Endometrial microvascular endothelial cells (primary cell): ENCODE results near the gene BRD2. TPM values are rescaled to one million over a fixed set of nuclear protein-coding genes. Genes with fewer than 3 reads are reported as not detected.
"Not testable (repeated sequence)": the region's sequence is repeated elsewhere in the genome, so short reads cannot be mapped to it uniquely, and the experiment has no call there.

ENCODE experiments used
- in situ Hi-C: cut with HindIII; loops from 2 replicates; pipeline ENCODE4 v1.10.0; 2017; ENCODE audit warnings: low sequenced_read_pairs, low pct_unique_long_range_greater_than_20kb; ENCODE audit errors: inconsistent ontology term
- total RNA-seq: library from RNA; depleted of rRNA; stranded (reverse); fragments of >200 nt; gene quantifications from one replicate; pipeline ENCODE4 v1.2.3, GENCODE V29; 2015; ENCODE audit errors: inconsistent ontology term

BRD2 gene
- total RNA-seq = 105 TPM

DNA sequence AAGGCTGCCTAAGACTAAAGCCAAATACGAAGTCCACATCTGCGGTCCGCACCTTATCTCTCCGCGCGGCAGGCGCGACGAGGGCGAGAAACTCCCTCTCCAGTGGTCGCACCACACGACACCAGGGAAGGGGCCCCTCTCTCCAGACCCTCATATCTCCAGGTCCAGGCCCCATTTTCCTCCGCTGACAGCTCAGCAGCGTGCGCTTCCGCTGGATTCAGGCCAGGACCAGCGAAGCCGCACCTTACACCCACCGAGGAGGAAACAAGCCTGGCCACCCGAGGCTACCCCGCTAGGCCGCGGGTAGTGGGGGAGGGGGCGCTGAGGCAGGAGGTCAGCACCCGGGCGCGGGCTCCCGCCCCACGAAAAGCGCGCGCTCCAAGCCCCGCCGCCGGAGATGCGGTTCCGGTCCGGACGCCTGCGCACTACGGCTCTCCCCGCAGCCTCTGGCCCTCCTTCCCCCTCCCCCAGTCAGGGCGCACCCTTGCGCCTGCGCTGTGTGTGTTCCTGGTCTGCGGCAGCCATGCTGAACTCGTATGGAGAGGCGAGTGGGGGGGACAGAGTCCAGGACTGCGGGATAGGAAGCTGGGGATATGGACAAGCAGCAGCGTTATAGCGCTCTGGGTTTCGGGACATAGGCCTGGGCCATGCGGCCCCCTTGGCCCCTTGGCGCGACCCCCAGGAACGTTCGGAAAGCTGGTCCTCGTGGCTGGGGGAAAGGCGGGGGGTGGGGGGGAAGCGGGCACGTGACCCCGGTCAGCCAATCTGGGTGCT, at the start of gene BRD2:
Gene BRD2 (plus strand): TSS at position 502 of the 774 bp plus-strand sequence. CDS start 4,305 bp downstream, outside the sequence.
- in situ Hi-C loops = no loop called here

DNA sequence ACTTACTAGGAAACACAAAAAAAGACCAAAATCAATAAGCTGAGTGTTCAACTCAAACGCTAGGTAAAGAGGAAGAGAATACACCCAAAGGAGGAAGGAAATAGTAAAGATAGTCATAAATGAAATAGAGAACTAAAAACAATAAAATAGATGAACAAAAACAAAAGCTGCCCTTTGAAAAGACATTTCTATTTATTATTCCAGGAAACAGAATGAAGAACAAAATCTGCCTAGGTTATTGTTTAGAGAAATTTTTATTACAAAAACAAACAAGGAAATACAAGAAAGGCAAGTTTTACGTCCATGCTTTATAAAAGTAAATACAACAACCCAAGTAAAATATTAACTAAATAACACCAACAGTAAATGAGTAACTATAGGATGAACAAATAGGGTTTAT, 47.7 kb upstream of the BRD2 start:
- in situ Hi-C loops = no loop called here

DNA sequence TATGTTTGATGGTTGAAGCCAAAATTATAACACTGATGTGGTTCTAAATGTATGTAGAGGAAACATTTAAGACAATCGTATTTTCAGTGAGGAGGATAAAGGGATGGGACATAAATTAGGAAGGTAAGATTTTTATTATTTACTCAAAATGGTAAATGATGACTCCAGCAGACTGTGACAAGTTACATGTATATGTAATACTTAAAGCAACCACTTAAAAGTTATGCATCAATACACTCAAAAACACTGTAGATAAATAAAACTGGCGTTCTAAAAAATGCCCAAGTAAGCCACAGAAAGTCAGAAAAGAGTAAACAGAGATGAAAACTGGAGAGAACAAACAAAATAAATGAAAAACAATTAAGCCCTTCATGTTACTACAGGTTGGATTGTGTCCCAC, 46.3 kb upstream of the BRD2 start:
- in situ Hi-C loops = no loop called here

DNA sequence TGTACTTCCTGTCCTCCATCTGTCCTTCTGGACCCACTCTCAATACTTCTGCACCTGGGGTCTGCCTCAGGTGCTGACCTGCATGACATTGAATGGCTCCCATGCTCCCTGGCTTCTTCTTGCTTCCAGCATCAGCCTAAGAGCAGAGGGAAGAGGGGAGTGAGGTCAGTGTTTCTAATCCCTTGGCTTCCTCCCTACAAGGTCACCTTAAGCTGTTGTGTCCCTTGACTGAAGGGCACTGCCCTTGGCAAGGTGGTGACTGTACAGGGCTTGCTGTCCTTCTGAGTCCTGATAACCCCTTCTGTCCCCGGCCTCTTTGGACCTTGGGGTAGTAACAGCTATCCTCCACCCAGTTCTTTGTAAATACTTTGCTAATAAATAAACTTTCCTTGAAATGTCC, 37.2 kb upstream of the BRD2 start:
- in situ Hi-C loops = no loop called here

DNA sequence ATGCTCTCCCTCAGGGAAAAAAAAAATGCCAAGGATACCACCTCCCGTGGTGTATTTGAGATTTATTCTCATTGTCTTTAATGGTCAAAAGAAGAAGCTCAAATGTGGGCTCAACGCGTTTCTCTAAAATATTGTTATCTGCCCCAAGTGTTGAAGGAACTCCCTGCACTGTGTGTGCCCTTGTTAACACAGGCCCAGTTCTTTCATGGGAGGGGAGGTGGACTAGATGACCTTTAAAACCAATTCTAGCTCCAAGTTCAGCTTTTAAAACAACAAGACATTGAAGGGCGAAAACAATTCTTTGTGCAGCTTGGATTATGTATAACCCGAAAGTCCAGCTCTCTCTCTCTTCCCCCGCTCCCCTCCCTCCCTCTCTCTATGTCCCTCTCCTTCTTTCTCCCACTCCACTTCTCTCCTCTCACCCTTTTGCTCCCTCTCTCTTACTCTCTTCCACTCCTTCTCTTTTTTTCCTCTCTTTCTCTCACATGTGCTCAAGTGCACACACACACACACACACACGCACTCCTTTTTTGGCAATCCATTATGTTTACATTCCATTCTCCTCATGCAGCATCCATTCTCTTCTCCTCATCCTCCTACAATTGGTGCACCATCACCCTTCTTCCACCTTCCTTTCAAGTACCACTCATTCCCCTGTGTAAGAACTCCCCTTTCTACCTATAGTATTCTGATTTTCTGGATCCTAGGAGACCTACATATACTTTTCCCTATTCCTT, 36.1 kb upstream of the BRD2 start:
- in situ Hi-C loops = no loop called here

DNA sequence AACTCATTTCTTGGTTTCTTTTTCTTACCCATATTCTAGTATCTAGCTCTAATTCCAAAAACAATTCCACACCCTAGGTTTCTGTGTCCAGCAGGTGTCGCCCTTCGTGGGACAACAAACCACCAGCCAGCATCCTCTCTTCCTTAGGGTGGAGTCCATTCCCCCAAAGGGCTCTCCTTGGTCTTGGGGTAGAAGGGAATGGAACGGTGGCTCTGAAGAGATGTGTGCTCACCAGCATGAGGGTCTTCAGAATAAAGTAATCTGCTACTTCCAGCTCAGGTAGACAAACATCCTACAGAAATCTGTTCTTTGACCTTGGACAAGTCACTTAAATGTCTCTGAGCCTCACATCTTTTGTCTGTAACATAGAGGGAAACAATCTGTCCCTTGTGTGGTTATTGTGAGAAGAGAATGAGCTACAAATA, 34.7 kb upstream of the BRD2 start:
- in situ Hi-C loops = no loop called here

DNA sequence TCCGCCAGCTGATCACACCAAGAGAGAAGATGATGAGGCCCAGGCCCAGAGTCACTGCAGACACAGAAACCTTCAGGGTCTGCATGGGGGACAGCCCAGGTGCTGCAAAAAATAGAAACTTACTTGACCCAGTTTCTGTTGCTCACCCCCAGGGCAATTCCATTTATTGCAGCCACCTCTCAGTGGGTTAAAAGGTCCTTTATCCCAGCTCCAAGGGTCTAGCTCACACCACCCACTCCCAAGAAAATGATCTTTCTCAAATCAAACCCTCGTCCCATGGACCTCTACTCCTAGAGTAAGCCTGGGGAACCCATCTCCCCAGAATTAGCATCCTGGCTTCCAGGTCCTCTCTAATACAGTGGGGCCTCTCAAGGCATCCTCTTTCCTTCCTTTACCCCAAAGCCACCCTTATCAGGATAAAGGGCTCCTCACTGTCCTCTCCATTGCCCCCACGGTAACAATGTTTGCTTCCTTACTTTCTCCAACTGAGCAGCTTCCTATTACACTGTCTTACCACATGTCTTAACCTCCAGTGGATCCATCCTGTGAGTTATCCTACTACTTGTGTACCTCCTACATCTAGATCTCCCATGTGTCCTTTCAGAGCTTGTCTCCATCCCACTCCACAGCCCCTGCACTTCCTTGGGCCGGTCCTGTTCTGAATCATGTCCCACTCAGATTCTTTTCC, 32.7 kb upstream of the BRD2 start:
- in situ Hi-C loops = no loop called here

DNA sequence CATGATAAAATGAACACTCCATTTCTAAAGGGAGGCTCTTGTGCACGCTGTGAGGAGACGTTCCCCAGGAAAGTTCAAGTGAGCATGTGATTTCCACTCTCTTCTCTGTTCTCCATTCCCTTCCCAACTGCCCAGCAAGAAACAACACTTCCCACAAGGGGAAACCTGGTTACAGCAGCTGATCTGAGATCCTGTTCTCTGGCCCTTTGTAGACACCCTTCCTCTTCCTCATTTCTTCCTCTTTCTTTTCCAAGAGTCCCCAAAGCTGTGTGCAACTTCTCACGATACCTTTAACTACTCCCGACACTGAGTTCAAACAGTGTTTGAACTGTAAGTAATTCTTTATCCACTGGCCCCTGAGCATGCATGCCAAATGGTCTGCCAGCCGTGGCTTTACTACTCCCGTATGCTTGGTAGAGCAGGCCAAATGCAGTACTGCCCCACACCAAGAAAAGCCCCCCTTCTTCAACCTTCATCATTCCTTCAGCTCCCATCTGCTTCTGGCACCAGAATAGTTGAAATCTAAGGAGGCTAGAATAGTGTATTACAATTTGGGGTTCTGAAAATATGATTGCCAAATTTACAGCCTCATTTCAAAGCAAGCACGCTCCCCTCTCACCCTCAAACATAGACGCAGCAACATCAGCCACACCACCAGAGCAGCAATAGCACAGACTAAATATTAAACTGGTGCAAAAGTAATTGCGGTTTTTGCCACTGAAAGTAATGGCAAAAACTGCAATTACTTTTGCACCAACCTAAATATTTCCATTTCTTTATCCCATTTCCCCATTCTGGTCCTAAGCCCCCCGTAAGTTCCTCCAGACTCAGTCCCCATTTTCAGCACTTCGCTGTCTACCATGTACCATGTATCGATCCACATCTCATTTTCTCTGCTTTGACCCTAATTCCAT, 31.9 kb upstream of the BRD2 start:
- in situ Hi-C loops = no loop called here

DNA sequence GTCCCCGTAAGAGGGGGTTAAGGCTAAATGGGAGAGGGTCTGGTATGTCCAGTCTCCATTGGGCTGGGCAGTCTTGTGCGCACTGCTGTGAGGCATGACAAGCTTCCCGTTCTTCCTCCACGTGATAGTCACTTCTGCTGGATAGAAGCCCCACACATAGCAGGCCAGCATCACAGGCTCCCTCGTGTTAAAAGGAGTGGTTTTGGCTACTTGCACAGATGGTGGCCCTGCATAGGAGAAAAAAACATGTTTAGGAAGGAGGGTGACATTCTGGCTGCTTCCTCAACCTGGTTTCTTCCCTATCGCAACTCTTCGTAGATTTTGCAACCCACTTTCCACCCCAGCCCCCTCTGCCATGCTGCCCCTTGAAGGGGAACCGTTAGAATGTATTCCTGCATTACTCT, 31.2 kb upstream of the BRD2 start:
- in situ Hi-C loops = no loop called here

DNA sequence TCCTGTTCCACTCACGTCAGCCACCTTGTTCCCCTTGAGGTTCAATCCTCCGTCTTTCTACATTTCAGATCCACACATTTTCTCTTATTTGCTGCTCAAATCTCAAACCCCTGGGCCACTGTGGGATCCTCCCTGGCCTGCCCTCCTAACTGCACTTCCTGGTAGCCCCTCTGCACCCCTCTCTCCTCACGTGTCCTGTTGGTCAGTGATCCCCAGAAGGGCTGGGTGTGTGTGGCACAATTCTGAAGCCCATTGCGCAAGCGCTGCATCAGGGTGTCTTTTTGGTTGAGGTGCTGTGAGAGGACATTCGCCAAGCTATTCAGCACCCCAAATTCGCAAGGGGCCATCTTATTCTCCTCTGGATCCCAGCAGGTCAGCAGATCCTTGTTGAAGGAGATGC, 29.9 kb upstream of the BRD2 start:
- in situ Hi-C loops = no loop called here

DNA sequence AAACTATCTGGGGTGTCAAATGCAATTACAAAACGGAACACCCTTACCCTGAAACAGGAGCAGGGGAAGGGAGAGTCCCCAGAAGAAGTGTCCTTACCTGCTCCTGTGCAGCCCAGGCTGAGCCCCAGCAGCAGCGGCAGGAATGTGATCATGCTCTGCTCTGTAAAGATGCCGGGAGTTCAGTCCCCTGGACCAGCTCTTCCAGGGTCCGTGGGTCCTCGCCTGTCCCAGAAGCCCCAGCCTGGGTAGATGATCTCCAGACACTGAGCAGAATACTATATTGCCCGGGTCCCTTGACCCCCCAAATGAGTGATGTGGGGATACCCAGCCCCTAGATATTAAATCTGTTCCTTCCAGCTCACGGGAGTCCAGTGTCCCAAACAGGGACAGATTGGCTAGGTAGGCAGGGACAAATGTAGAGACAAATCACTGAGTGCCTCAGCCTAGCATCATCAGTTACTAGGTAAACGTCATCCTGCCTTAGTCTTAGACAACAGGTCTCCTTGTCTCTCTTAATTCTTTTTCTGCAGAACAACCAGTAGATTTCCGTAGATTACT, 27.7 kb upstream of the BRD2 start, which contains the start of gene HLA-DMB:
Gene HLA-DMB (minus strand): TSS at position 373 of the 558 bp plus-strand sequence. CDS start 221 bp downstream, at position 152.
- in situ Hi-C loops = no loop called here

DNA sequence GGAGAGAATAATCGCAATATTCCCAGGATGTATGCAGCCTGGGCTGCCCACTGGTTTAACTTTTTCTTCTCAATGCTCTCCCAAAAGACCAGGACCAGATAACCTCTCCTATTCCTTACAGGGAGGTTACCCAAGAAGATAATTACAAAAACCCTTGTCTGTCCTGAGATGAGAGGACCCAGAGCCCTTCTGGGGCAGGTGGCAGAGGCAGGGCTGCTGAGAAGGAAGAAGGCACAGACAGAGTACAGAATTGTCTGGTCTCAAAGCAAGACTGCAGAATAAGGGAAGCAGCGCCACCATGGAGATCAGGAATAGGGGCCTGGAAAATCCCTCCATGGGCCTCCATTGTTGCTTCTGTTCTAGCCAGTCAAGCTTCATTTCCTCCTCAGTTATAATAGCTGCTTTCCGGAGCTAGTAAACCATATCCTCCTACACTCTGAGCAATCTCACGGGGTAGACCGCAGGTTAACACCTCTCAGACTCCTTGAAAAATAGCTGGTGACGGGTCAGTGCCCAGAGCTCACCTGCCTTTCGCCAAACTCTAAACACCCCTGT, 27.1 kb upstream of the BRD2 start:
- in situ Hi-C loops = no loop called here

DNA sequence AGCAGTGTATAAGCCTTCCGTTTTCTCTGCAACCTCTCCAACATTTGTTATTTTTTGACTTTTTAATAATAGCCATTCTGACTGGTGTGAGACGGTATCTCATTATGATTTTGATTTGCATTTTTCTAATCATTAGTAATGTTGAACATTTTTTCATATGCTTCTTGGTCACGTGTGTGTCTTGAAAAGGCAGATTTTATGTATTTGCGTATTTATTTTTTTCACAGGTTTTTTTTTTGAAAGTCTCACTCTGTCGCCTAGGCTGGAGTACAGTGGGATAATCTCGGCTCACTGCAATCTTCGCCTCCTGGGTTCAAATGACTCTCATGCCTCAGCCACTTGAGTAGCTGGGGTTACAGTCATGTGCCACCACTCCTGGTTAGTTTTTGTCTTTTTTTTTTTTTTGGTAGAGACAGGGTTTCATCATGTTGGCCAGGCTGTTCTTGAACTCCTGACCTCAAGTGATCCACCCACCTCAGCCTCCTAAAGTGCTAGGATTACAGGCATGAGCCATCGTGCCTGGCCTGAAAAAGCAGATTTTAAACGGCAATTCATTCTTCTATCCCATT, 25.8 kb upstream of the BRD2 start:
- in situ Hi-C loops = not testable (repeated sequence)

DNA sequence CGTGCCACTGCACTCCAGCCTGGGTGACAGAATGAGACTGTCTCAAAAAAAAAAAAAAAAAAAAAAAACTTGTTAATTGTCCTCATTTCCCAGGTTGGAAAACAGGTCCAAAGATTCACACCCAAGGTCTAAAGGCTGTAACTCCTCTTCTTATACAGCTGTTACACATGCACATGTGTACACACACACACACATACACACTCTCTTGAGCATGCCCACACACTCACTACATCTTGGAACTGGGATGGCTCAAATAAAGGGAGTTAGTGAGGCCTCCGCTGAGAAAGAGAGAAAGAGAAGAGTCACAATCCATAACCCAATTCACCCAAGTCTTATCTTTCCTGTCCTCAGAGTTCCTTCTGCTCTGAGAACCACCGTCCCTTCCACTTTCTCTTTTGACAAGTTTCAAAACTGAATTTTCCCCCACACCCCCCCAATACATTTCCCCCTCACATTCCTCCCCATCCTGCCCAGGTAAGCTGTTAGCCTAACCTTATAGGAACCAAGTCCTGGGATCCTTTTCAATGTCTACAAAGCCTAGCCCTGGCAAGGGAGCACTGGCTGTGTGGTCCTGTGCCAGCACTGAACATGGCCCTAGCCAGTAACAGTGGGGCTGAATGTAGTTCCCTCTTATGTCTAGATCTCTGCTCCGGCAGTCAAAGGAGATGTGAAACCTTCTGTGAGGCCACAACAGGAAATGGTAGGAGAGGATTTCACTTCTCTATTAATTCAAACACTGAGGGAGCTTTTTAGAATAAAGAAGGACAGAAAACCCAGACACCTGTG, 24.3 kb upstream of the BRD2 start:
- in situ Hi-C loops = no loop called here

DNA sequence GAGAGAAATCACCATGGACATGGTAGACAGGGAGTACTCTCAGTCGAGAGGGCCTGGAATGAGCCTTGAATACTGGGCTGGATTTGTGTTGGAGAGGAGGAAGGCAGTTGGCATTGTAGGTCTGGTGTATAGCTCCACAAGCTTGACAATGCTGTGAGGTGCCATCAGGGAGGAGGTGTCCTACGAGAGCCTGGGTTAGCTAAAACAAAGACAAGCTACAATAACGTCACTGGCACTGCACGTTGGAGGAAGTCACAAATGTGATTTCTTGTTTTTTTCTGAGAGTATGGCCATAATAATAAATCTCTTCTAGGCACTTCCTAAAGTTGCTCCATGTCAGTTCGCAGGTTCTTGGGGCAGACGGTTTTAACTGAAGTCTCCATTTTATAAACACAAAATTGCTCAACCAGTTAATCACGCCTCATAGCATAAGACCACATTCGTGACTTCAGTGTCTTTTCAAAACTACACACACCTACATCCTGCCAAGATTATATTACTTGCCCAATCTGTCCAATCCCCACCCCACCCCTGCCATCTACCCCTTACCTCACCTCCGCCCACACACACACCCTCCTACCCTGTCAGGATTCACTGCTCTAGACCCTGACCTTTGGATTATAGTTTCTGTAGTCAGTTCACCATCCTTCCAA, 23.2 kb upstream of the BRD2 start:
- in situ Hi-C loops = no loop called here

DNA sequence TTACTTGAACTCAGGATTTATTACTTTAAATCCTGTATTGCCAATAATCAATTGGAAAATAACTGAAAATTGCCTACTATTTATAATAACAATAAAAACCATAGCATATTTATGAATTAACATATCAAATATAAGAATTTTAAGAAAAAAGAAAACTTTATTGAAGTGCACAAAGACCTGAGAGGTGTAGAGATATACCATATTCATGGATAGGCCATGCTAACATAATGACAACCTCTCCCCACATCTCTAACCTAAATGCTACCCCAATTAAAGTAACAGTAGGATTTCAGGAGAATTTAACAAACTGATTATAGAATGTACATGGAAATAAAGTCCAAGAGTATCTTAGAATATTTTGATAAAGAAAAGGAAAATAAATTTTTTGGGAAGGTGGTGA, 22.4 kb upstream of the BRD2 start:
- in situ Hi-C loops = no loop called here

DNA sequence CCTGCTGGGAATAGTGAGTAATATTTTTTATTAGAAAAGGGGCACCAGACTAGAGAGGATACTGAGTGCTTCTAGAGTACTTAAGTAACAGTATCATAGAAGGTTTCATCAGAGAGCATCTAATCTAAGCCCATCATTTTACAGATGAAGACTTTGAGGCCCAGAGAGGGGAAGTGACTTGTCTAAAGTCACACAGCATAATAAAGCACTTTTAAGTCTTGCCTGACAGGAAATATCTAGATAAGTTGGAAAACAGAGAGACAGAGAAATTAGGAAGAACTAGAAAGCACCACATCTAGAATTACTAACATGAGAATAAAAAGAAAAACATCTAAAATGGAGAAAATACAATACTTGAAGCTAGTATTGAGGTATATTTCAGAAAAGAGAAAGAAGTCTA, 21.5 kb upstream of the BRD2 start:
- in situ Hi-C loops = no loop called here
